SU-DHL-6 (cell line): ENCODE data around the gene TSPAN12.

Experiments used
- H2AFZ ChIP-seq: fragments of 200-600 bp; sonication (generic); 2 replicates; pipeline ENCODE4 v1.6.1; 2014; ENCODE audit warnings: low read depth, mild to moderate bottlenecking, moderate library complexity, mixed read lengths, antibody characterized with exemption, low read length; ENCODE audit not compliant: severe bottlenecking
- H3F3A ChIP-seq: fragments of 200-600 bp; shearing (Covaris generic); 2 replicates; pipeline ENCODE4 v1.6.0; 2016; ENCODE audit warnings: antibody characterized with exemption, mild to moderate bottlenecking; ENCODE audit not compliant: insufficient read depth
- H3K27ac ChIP-seq: fragments of 200-600 bp; sonication (generic); 2 replicates; pipeline ENCODE4 v1.5.1; 2016; ENCODE audit warnings: low read depth, mild to moderate bottlenecking, low read length, moderate library complexity, mixed read lengths
- H3K27me3 ChIP-seq: fragments of 200-600 bp; sonication (generic), shearing (Covaris generic); 2 replicates; pipeline ENCODE4 v1.6.0; 2014; ENCODE audit warnings: mild to moderate bottlenecking, low read length
- H3K36me3 ChIP-seq: fragments of 200-600 bp; sonication (generic); 2 replicates; pipeline ENCODE4 v1.6.1; 2014; ENCODE audit warnings: mild to moderate bottlenecking, low read length, mixed read lengths
- H3K4me2 ChIP-seq: fragments of 300-600, 200-600 bp; shearing (Covaris generic), sonication (generic); 2 replicates; pipeline ENCODE4 v1.6.0; 2014; ENCODE audit warnings: low read length, low read depth, mild to moderate bottlenecking; ENCODE audit not compliant: poor library complexity, severe bottlenecking
- H3K4me3 ChIP-seq: fragments of 200-600 bp; sonication (generic); 2 replicates; pipeline ENCODE4 v1.5.1; 2014; ENCODE audit warnings: antibody characterized with exemption, low read length, mild to moderate bottlenecking, mixed read lengths; ENCODE audit not compliant: insufficient read depth, poor library complexity, severe bottlenecking
- H3K79me2 ChIP-seq: fragments of 200-600 bp; sonication (generic); 2 replicates; pipeline ENCODE4 v1.6.1; 2014; ENCODE audit warnings: mild to moderate bottlenecking, low read length, moderate library complexity; ENCODE audit not compliant: insufficient read depth
- H3K9ac ChIP-seq: fragments of 200-600 bp; sonication (generic); 2 replicates; pipeline ENCODE4 v1.7.0; 2014; ENCODE audit warnings: mild to moderate bottlenecking, low read length
- H3K9me2 ChIP-seq: fragments of 200-600 bp; sonication (generic); replicated peaks from 2 replicates; pipeline ENCODE4 v1.6.1; 2014; ENCODE audit warnings: low read length; ENCODE audit not compliant: insufficient read depth
- H3K9me3 ChIP-seq: fragments of 200-600 bp; sonication (generic); 2 replicates; pipeline ENCODE4 v1.6.1; 2014; ENCODE audit warnings: low read length, mixed read lengths; ENCODE audit not compliant: insufficient read depth
- H4K20me1 ChIP-seq: fragments of 200-600 bp; sonication (generic); 2 replicates; pipeline ENCODE4 v1.6.1; 2014; ENCODE audit warnings: low read depth, mild to moderate bottlenecking, antibody characterized with exemption, low read length, moderate library complexity, mixed read lengths
- CTCF ChIP-seq: fragments of 200-600 bp; sonication (generic); IDR thresholded peaks from one replicate; pipeline ENCODE4 v1.5.1; 2017; ENCODE audit warnings: antibody characterized with exemption, mild to moderate bottlenecking, low read length, moderate library complexity; ENCODE audit not compliant: insufficient read depth, poor library complexity, severe bottlenecking
- EZH2phosphoT487 ChIP-seq: fragments of 200-600 bp; sonication (generic), shearing (Covaris generic); conservative IDR thresholded peaks from 2 replicates; pipeline ENCODE4 v1.6.1; 2018; ENCODE audit warnings: mild to moderate bottlenecking, antibody characterized with exemption, low read length, moderate library complexity, mixed read lengths

The TSPAN12 gene

GRCh38 chr7:120792091-120792860 lies 65.7 kb downstream of the TSPAN12 start:
- H3K4me3 ChIP-seq, result no peak overlapping the region
- no peak overlapping the region for H3K27ac ChIP-seq
- TF ChIP-seq CTCF (peak; percentile 92), EZH2phosphoT487 (no peak)
- no peak overlapping the region for H3K9ac ChIP-seq
- H3K27me3 ChIP-seq, result no peaks in the 10 kb centered on the region
- no peaks in the 10 kb centered on the region for H3K36me3 ChIP-seq
- H3K9me2 ChIP-seq, result no peaks in the 10 kb centered on the region
- H4K20me1 ChIP-seq, result peaks cover 3% of the 10 kb centered on the region; the same call in 1 of the 2 replicates
- no peak overlapping the region for H2AFZ ChIP-seq
- H3K79me2 ChIP-seq, result no peaks in the 10 kb centered on the region
- H3K4me2 ChIP-seq, result no peak overlapping the region
- no peaks in the 10 kb centered on the region for H3F3A ChIP-seq
- no peaks in the 10 kb centered on the region for H3K9me3 ChIP-seq

DNA sequence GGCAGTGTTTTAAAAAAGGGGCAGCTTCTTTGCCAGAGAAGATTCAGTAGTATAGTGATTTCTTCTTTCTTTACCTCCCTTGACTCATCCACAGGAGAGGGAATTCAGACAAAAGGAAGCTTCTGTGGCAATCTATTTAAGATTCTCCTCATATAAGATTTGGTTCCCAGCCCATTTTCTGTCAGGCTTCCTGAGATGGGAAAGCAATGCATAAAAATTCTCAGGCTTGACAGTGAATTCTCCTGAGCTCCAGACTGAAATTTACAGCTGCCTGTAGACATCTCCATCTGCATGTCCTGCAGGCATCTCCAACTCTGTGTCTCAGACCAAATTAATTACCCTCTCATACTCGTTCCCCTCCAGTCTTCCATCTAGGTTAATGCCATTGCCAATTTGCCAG lies 72.8 kb downstream of the TSPAN12 start:
- no peak for TF ChIP-seq CTCF
- TF ChIP-seq EZH2phosphoT487, result no peak

DNA sequence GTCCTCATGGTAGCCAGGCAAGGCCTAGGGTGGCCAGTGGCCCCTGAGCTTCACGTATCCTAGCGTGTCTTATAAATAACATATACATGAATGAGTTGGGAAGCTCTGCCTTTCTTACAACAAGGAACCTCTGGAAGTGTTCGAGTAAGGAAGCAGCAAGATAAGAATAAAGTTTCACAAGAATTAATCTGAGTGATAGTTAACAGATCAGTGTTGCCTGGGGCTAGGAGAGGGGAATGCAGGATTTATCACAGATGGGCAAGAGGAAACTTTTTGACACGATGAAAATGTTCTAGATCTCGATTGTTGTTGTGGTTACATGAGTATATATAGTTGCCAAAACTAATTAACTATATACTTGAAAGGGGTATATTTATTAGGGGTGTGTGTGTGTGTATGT lies 74.2 kb downstream of the TSPAN12 start:
- Histone ChIP-seq H3K4me2 (no peak overlapping the region), H3K9ac (no peak overlapping the region), H3K9me3 (no peaks in the 10 kb centered on the region), H3K9me2 (no peaks in the 10 kb centered on the region), H3F3A (no peaks in the 10 kb centered on the region), H3K79me2 (no peaks in the 10 kb centered on the region), H3K36me3 (no peaks in the 10 kb centered on the region), H4K20me1 (no peaks in the 10 kb centered on the region), H3K27ac (no peak overlapping the region), H2AFZ (no peak overlapping the region), H3K27me3 (no peaks in the 10 kb centered on the region), H3K4me3 (no peak overlapping the region)
- no peak for TF ChIP-seq CTCF
- TF ChIP-seq EZH2phosphoT487, result no peak

More for the DNA sequence above, 72.8 kb downstream of the TSPAN12 start:
- no peaks in the 10 kb centered on the region for H3K9me3 ChIP-seq
- H3F3A ChIP-seq, result no peaks in the 10 kb centered on the region
- H3K36me3 ChIP-seq, result no peaks in the 10 kb centered on the region
- H3K9me2 ChIP-seq, result no peaks in the 10 kb centered on the region
- no peaks in the 10 kb centered on the region for H3K27me3 ChIP-seq
- H3K9ac ChIP-seq, result no peak overlapping the region
- no peak overlapping the region for H3K4me2 ChIP-seq
- H3K79me2 ChIP-seq, result no peaks in the 10 kb centered on the region
- no peak overlapping the region for H3K27ac ChIP-seq
- no peaks in the 10 kb centered on the region for H4K20me1 ChIP-seq
- H3K4me3 ChIP-seq, result no peak overlapping the region
- no peak overlapping the region for H2AFZ ChIP-seq
